ENCODE data around the gene PTPRK. TPM values are rescaled to one million over a fixed set of nuclear protein-coding genes. Genes with fewer than 3 reads are reported as not detected.

PTPRK gene
- total RNA-seq, 4 donors from 2014 or later: 26.7 to 47.5 (median 41.4) TPM

GRCh38 chr6:128368213-128368944 lies 152.0 kb downstream of the PTPRK start:
- no peak overlapping the region for H3K4me3 ChIP-seq (ENCODE audit: low read depth, poor library complexity, severe bottlenecking)
- intact Hi-C loops (cut with DNase I; ENCODE audit: low total_unique reads): no loop called here
- TF ChIP-seq, protein P1, sequence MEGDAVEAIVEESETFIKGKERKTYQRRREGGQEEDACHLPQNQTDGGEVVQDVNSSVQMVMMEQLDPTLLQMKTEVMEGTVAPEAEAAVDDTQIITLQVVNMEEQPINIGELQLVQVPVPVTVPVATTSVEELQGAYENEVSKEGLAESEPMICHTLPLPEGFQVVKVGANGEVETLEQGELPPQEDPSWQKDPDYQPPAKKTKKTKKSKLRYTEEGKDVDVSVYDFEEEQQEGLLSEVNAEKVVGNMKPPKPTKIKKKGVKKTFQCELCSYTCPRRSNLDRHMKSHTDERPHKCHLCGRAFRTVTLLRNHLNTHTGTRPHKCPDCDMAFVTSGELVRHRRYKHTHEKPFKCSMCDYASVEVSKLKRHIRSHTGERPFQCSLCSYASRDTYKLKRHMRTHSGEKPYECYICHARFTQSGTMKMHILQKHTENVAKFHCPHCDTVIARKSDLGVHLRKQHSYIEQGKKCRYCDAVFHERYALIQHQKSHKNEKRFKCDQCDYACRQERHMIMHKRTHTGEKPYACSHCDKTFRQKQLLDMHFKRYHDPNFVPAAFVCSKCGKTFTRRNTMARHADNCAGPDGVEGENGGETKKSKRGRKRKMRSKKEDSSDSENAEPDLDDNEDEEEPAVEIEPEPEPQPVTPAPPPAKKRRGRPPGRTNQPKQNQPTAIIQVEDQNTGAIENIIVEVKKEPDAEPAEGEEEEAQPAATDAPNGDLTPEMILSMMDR (IDR thresholded peaks at IDR 0.05): no peak
- TF ChIP-seq POLR2A (IDR thresholded peaks at IDR 0.05): no peak
- DNase-seq (ENCODE audit: low spot score in 2 of 2): no peak
- WGBS, 2 donors: 68 to 79% methylated on average over 3 of the region's 3 CpGs

GRCh38 chr6:128367437-128367836 lies 153.0 kb downstream of the PTPRK start:
- DNase-seq (ENCODE audit: low spot score in 2 of 2): no peak
- intact Hi-C loops (cut with DNase I; ENCODE audit: low total_unique reads): no loop called here
- WGBS, 2 donors: 69 to 83% methylated on average over 4 of the region's 4 CpGs
- H3K4me3 ChIP-seq (ENCODE audit: low read depth, poor library complexity, severe bottlenecking): no peak overlapping the region
- no peak for TF ChIP-seq POLR2A (IDR thresholded peaks at IDR 0.05)
- TF ChIP-seq, protein P1 (IDR thresholded peaks at IDR 0.05): no peak

- no peak for DNase-seq (ENCODE audit: low spot score in 2 of 2)
- intact Hi-C loops (cut with DNase I; ENCODE audit: low total_unique reads): no loop called here
- TF ChIP-seq, protein P1 (IDR thresholded peaks at IDR 0.05): no peak
- no peak for TF ChIP-seq POLR2A (IDR thresholded peaks at IDR 0.05)
- 77 to 93% methylated on average over 3 of the region's 3 CpGs for WGBS, 2 donors
- H3K4me3 ChIP-seq (ENCODE audit: low read depth, poor library complexity, severe bottlenecking): no peak overlapping the region
Measured at GRCh38 chr6:128365520-128366160, 154.8 kb downstream of the PTPRK start.

DNA sequence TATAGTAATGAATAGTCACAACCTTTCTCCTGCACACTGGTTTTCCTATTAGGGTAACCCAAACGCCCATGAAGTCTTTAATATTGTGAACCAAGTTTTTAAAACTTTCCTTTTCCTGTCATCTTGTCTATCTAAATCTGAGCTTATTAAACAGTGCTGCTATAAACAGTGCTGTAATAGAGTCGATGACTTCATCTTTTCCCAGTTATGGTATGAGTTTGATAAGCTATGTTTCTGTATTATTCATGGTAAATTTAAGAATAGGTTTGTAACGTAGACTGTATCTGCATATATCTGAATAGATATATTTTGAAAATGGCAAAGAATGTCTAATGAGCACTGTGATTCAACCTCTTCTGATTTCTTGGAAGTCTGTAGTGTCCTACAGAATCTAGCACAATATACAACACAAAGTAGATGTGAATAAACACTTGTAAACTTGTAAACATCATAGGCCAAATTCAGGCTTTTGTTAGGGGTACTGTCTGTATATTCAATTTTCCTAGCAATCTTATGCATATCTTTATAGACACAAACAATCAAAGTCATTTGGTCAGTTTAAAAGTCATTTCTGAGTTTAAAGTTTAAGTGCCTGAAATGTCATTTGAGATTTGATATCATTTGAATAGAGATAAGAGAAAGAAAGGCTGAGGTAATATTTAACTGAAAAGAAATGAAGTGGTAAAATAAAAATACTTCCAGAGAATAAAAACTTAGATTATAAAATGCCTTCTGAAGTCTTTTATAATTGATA lies 155.5 kb downstream of the PTPRK start:
- no peak overlapping the region for H3K4me3 ChIP-seq (ENCODE audit: low read depth, poor library complexity, severe bottlenecking)
- DNase-seq (ENCODE audit: low spot score in 2 of 2): no peak
- TF ChIP-seq, protein P1 (IDR thresholded peaks at IDR 0.05): no peak
- TF ChIP-seq POLR2A (IDR thresholded peaks at IDR 0.05): no peak
- intact Hi-C loops (cut with DNase I; ENCODE audit: low total_unique reads): no loop called here
- 84 to 88% methylated on average over 3 of the region's 3 CpGs for WGBS, 2 donors

- no peak for DNase-seq (ENCODE audit: low spot score in 2 of 2)
- intact Hi-C loops (cut with DNase I; ENCODE audit: low total_unique reads): no loop called here
- TF ChIP-seq POLR2A (IDR thresholded peaks at IDR 0.05): no peak
- TF ChIP-seq, protein P1 (IDR thresholded peaks at IDR 0.05): no peak
- 92 to 95% methylated on average over 1 of the region's 1 CpG for WGBS, 2 donors
- no peak overlapping the region for H3K4me3 ChIP-seq (ENCODE audit: low read depth, poor library complexity, severe bottlenecking)
Measured at GRCh38 chr6:128363020-128363813, 157.2 kb downstream of the PTPRK start.

Data from lower leg skin (tissue), 4 donors.